Mesodermal cell (in vitro differentiated cells): ENCODE measurements around the gene KLK13.

ENCODE experiments used
- H3K27ac ChIP-seq: 2 replicates; pipeline ENCODE4 v1.7.0; 2013; ENCODE audit warnings: mild to moderate bottlenecking, low read depth, low read length, moderate library complexity; ENCODE audit not compliant: severe bottlenecking
- H3K36me3 ChIP-seq: 2 replicates; pipeline ENCODE4 v1.7.1; 2013; ENCODE audit warnings: mild to moderate bottlenecking, low read length, moderate library complexity; ENCODE audit not compliant: control insufficient read depth, insufficient read depth
- H3K4me1 ChIP-seq: one replicate; pipeline ENCODE4 v1.7.1; 2013; ENCODE audit warnings: mild to moderate bottlenecking, low read length; ENCODE audit not compliant: insufficient read depth, control insufficient read depth, poor library complexity, severe bottlenecking
- H3K4me3 ChIP-seq: 2 replicates; pipeline ENCODE4 v1.7.0; 2013; ENCODE audit warnings: low read length, control low read depth, mild to moderate bottlenecking; ENCODE audit not compliant: insufficient read depth, poor library complexity, severe bottlenecking; ENCODE audit errors: extremely low read depth
- H3K9me3 ChIP-seq: 2 replicates; pipeline ENCODE4 v1.7.1; 2013; ENCODE audit warnings: mild to moderate bottlenecking, low read length, moderate library complexity; ENCODE audit not compliant: control insufficient read depth
- WGBS, 2 experiments: methylation state at CpG; one replicate each; pipeline ENCODE4 v1.1.5; 2013; ENCODE audit warnings: missing lambda C conversion rate in 2 of 2; ENCODE audit not compliant: insufficient coverage in 2 of 2; 5-methylcytosine and 5-hydroxymethylcytosine counted together

KLK13 gene

DNA sequence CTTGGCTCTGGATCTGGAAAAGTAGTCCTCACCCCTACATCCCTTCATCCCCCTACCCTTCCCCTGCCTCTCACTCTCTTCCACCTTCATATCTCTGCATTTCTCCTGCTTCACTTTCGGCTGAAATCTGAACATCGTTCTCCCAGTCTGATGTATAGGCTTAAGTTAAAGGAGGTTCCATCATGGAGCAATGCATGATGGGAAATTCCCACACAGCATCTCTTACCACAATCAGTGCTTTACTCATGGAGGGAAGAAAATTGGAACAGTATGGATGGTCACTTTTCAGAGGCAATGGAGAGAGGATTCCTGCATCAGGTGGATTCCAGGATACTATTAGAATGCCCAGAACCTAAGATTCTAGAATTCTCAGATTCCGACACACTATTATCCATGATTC is 57.4 kb downstream of the KLK13 start:
- 100% methylated on average over 1 of the region's 3 CpGs; no CpG with 5 or more reads in 1 of the 2 experiments for WGBS, 2 experiments
- no peaks in the 10 kb centered on the region for H3K4me1 ChIP-seq
- no peaks in the 10 kb centered on the region for H3K36me3 ChIP-seq
- H3K27ac ChIP-seq: no peak overlapping the region
- no peaks in the 10 kb centered on the region for H3K9me3 ChIP-seq
- no peak overlapping the region for H3K4me3 ChIP-seq

DNA sequence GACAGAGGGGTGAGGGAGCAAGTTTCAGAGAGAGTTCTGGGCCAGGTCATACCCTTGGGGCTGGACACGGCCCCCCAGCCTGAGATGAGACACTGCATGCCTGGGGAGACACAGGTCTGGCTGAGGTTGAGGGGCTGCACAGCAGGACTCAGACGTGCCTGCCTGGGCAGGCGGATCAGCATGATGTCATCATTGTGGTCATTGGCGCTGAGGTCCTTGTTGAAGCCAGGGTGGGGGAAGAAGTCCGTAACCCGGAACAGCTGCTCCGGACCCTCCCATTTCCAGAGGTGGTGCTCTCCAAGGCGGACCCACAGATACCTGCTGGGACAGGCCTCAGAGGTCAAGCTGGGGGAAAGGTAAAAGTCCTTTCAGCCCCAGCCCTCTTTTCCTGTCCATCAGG is 58.5 kb downstream of the KLK13 start:
- Histone ChIP-seq H3K9me3 (no peaks in the 10 kb centered on the region), H3K4me3 (no peak overlapping the region), H3K4me1 (no peaks in the 10 kb centered on the region), H3K27ac (no peak overlapping the region), H3K36me3 (no peaks in the 10 kb centered on the region)
- 45 to 49% methylated on average over 8 of the region's 8 CpGs for whole genome bisulfite sequencing, 2 experiments
